ELF-1 (cell line): Measurements from ENCODE around the gene PCDHB13.
"Not testable (repeated sequence)": the region's sequence is repeated elsewhere in the genome, so short reads cannot be mapped to it uniquely, and the experiment has no call there.

Experiments used
- DNase-seq: peaks from one replicate; pipeline ENCODE4 v3.0.0-alpha.2; 2016; ENCODE audit warnings: low read depth, low spot score

The PCDHB13 gene

DNA sequence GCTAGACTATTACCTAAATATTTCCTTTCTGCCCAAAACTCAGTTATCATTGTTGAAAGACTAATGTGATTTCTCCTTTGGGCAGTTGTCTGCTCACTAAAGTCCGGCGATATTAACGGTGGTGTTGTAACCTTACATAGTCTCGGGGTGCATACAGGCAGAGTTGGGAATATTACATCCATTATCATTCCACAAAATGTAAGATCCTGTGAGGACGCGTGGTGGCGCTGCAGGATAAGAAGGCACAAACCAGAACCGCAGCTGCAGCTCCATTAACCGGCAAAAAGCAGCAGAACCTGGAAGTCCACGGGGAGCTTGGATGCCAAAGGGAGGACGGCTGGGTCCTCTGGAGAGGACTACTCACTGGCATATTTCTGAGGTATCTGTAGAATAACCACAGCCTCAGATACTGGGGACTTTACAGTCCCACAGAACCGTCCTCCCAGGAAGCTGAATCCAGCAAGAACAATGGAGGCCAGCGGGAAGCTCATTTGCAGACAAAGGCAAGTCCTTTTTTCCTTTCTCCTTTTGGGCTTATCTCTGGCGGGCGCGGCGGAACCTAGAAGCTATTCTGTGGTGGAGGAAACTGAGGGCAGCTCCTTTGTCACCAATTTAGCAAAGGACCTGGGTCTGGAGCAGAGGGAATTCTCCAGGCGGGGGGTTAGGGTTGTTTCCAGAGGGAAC is at the start of gene PCDHB13:
TSS of gene PCDHB13 (plus strand) at position 264 of the 684 bp plus-strand sequence. CDS start at position 469, 205 bp downstream.
- DNase-seq, result peak; percentile 62

DNA sequence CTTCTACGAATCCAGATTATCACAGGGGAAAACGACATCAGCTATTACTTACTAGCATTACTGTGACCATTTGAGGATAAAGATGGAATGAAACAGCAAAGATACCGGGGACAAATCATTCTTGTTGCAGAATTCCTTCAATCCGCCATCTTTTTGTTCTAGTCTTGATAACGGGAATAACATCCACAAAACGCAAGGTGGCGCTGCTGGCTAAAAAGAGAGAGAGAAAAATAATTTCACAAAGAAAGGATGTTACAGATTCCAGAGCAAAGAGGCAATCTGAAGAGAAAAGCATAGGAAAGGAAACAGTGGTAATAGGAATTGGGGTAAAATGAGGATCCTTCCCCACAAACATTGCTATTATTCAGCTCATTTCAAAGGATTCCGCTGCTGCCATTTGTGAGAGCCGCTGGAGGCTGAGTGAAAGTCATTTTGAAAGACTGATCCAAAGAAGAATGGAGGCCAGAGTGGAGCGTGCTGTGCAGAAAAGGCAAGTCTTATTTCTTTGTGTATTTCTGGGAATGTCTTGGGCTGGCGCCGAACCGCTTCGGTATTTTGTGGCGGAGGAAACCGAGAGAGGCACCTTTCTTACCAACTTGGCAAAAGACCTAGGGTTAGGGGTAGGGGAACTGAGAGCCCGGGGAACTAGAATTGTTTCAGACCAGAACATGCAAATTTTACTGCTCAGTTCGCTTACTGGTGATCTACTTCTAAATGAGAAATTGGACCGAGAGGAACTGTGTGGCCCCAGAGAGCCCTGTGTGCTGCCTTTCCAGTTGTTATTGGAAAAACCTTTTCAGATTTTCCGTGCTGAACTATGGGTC is 41.1 kb upstream of the PCDHB13 start, which contains the start of gene PCDHB7:
TSS of gene PCDHB7 (plus strand) at position 264 of the 824 bp plus-strand sequence. CDS start at position 456, 192 bp downstream.
- DNase-seq, result peak; percentile 4

DNA sequence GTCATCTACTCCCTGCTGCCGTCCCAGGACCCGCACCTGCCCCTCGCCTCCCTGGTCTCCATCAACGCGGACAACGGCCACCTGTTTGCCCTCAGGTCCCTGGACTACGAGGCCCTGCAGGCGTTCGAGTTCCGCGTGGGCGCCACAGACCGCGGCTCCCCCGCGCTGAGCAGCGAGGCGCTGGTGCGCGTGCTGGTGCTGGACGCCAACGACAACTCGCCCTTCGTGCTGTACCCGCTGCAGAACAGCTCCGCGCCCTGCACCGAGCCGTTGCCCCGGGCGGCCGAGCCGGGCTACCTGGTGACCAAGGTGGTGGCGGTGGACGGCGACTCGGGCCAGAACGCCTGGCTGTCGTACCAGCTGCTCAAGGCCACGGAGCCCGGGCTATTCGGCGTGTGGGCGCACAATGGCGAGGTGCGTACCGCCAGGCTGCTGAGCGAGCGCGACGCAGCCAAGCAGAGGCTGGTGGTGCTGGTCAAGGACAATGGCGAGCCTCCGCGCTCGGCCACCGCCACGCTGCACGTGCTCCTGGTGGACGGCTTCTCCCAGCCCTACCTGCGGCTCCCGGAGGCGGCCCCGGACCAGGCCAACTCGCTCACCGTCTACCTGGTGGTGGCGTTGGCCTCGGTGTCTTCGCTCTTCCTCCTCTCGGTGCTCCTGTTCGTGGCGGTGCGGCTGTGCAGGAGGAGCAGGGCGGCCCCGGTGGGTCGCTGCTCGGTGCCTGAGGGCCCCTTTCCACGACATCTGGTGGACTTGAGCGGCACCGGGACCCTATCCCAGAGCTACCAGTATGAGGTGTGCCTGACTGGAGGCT is 39.2 kb upstream of the PCDHB13 start:
- DNase-seq, result not testable (repeated sequence)

DNA sequence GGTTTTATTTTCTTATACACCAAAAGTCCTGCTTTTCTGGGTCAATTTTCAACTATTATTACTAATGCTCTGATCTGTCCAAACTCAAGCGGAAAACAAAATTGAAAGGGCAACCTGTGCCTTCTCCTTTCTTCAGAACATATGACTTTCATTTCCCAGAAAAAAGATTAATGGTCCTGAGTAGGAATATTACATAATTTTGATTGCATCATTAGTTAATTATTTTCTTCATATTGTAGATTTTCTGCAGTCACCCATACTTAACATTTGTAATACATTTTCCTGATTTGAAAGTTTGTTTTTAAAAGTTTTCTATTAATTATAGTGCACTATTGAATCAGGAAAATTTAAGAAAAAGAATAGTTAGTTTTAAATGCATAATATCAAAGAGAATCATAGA is 37.8 kb upstream of the PCDHB13 start:
- DNase-seq, result no peak

DNA sequence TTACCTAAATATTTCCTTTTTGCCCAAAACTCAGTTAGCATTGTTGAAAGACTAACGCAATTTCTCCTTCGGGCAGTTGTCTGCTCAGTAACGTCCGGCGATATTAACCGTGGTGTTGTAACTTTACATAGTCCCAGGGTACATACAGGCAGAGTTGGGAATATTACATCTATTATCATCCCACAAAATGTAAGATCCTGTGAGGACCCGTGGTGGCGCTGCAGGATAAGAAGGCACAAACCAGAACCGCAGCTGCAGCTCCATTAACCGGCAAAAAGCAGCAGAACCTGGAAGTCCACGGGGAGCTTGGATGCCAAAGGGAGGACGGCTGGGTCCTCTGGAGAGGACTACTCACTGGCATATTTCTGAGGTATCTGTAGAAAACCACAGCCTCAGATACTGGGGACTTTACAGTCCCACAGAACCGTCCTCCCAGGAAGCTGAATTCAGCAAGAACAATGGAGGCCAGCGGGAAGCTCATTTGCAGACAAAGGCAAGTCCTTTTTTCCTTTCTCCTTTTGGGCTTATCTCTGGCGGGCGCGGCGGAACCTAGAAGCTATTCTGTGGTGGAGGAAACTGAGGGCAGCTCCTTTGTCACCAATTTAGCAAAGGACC is 36.0 kb upstream of the PCDHB13 start, which contains the start of gene PCDHB8:
TSS of gene PCDHB8 (plus strand) at position 214 of the 615 bp plus-strand sequence. CDS start at position 459, 245 bp downstream.
- not testable (repeated sequence) for DNase-seq

DNA sequence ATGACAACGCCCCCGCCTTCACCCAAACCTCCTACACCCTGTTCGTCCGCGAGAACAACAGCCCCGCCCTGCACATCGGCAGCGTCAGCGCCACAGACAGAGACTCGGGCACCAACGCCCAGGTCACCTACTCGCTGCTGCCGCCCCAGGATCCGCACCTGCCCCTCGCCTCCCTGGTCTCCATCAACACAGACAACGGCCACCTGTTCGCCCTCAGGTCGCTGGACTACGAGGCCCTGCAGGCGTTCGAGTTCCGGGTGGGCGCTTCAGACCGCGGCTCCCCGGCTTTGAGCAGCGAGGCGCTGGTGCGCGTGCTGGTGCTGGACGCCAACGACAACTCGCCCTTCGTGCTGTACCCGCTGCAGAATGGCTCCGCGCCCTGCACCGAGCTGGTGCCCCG is 34.3 kb upstream of the PCDHB13 start:
- not testable (repeated sequence) for DNase-seq

DNA sequence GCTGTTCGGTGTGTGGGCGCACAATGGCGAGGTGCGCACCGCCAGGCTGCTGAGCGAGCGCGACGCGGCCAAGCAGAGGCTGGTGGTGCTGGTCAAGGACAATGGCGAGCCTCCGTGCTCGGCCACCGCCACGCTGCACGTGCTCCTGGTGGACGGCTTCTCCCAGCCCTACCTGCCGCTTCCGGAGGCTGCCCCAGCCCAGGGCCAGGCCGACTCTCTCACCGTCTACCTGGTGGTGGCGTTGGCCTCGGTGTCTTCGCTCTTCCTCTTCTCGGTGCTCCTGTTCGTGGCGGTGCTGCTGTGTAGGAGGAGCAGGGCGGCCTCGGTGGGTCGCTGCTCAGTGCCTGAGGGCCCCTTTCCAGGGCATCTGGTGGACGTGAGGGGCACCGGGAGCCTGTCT is 33.8 kb upstream of the PCDHB13 start:
- DNase-seq, result not testable (repeated sequence)

DNA sequence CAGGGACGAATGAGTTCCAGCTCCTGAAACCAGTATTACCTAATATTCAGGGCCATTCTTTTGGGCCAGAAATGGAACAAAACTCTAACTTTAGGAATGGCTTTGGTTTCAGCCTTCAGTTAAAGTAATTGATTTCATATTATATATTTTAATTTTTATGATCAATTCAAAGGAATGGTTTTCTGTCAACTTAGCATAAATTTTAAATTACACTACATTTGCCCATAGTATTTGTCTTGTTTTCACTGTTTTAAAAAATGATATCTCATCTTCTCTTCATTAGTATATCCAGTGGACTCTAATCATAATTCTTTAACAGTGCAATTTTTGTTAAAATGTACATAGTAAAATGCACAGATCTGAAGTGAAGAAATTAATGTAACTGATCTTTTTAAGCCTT is 33.4 kb upstream of the PCDHB13 start:
- no peak for DNase-seq

DNA sequence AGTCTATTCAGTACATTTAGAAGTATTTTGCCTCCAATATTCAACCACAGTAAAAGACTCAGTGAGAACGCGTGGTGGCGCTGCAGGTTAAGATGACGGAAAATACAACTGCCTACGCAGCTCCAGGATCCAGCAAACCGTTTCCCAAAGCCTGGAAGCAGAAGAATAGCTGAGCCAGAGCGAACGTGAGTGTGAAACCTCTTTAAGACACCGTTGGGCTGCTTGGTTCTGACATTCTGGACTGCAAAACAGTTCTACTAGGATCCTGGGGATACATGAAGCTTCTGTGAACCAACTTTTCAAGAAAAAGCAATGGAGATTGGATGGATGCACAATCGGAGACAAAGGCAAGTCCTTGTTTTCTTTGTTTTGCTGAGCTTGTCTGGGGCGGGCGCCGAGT is 31.5 kb upstream of the PCDHB13 start, which contains the start of gene PCDHB16:
TSS of gene PCDHB16 (plus strand) at position 140 of the 400 bp plus-strand sequence. CDS start at position 313, 173 bp downstream.
- DNase-seq, result peak; percentile 53

DNA sequence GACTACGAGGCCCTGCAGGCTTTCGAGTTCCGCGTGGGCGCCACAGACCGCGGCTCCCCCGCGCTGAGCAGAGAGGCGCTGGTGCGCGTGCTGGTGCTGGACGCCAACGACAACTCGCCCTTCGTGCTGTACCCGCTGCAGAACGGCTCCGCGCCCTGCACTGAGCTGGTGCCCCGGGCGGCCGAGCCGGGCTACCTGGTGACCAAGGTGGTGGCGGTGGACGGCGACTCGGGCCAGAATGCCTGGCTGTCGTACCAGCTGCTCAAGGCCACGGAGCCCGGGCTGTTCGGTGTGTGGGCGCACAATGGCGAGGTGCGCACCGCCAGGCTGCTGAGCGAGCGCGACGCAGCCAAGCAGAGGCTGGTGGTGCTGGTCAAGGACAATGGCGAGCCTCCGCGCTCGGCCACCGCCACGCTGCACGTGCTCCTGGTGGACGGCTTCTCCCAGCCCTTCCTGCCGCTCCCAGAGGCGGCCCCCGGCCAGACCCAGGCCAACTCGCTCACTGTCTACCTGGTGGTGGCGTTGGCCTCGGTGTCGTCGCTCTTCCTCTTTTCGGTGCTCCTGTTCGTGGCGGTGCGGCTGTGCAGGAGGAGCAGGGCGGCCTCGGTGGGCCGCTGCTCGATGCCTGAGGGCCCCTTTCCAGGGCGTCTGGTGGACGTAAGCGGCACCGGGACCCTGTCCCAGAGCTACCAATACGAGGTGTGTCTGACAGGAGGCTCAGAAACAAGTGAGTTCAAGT is 29.4 kb upstream of the PCDHB13 start:
- not testable (repeated sequence) for DNase-seq

DNA sequence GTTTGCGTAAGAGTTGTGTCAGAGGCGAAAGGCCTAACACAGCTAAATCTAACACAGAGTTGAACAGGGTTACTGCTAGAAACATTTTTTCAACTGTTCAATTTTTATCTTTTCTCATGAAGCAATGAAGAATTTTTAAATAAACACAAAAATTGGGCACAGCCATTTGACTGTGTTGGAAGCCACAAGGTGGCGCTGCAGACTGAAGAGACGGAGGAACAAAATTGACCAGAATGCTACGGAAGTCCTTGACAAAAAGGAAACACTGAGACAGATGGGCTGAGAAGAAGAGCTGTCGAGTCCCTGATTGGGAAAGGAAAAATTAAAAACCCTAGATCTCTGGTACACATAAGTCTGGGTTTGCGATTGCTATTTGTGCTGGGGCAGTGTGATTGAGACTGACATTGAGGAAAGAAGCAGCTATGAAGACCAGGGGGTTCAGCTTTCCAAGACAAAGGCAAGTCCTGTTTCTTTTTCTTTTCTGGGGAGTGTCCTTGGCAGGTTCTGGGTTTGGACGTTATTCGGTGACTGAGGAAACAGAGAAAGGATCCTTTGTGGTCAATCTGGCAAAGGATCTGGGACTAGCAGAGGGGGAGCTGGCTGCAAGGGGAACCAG is 26.7 kb upstream of the PCDHB13 start, which contains the start of gene PCDHB9:
TSS of gene PCDHB9 (plus strand) at position 265 of the 616 bp plus-strand sequence. CDS start at position 423, 158 bp downstream.
- peak; percentile 29 for DNase-seq

DNA sequence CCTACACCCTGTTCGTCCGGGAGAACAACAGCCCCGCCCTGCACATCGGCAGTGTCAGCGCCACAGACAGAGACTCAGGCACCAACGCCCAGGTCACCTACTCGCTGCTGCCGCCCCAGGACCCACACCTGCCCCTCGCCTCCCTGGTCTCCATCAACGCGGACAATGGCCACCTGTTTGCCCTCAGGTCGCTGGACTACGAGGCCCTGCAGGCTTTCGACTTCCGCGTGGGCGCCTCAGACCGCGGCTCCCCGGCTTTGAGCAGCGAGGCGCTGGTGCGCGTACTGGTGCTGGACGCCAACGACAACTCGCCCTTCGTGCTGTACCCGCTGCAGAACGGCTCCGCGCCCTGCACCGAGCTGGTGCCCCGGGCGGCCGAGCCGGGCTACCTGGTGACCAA is 25.0 kb upstream of the PCDHB13 start:
- DNase-seq, result not testable (repeated sequence)

DNA sequence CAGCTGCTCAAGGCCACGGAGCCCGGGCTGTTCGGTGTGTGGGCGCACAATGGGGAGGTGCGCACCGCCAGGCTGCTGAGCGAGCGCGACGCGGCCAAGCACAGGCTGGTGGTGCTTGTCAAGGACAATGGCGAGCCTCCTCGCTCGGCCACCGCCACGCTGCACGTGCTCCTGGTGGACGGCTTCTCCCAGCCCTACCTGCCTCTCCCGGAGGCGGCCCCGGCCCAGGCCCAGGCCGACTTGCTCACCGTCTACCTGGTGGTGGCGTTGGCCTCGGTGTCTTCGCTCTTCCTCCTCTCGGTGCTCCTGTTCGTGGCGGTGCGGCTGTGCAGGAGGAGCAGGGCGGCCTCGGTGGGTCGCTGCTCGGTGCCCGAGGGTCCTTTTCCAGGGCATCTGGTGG is 24.6 kb upstream of the PCDHB13 start:
- DNase-seq, result not testable (repeated sequence)

DNA sequence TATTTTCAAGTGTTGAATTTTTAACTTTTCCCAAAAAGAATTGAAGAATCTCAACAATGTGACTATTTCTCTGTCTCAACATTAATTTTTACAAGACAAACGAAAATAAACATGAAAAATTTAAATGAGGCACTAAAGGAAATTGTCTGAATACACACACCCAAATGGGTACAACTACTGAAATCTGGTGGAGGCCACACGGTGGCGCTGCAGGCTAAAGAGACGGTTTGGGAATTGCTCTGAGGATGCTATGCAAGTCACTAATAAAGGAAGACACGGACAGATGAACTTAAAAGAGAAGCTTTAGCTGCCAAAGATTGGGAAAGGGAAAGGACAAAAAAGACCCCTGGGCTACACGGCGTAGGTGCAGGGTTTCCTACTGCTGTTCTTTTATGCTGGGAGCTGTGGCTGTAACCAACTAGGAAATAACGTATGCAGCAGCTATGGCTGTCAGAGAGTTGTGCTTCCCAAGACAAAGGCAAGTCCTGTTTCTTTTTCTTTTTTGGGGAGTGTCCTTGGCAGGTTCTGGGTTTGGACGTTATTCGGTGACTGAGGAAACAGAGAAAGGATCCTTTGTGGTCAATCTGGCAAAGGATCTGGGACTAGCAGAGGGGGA is 21.5 kb upstream of the PCDHB13 start, which contains the start of gene PCDHB10:
TSS of gene PCDHB10 (plus strand) at position 244 of the 616 bp plus-strand sequence. CDS start at position 444, 200 bp downstream.
- peak; percentile 72 for DNase-seq

DNA sequence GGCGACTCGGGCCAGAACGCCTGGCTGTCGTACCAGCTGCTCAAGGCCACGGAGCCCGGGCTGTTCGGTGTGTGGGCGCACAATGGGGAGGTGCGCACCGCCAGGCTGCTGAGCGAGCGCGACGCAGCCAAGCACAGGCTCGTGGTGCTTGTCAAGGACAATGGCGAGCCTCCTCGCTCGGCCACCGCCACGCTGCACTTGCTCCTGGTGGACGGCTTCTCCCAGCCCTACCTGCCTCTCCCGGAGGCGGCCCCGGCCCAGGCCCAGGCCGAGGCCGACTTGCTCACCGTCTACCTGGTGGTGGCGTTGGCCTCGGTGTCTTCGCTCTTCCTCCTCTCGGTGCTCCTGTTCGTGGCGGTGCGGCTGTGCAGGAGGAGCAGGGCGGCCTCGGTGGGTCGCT is 19.4 kb upstream of the PCDHB13 start:
- DNase-seq, result not testable (repeated sequence)

DNA sequence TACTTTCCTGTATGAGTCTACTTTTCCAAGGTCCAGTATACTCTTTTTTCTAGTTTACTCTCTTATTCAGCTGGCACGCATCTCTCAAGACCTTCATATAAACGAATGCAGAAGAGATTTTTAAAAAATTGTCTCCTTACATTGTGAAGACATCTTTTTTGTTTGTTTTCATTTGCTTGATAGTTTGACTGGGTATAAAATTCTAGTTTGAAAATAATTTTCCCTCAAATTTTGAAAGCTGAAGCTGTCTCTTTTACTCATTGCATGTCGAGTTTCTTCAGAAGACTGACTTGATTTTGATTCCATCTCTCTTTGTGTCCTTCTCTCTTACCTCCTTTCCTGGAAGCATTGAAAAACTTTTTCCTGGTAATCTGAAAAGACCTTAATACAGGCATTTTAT is 17.4 kb upstream of the PCDHB13 start:
- no peak for DNase-seq

DNA sequence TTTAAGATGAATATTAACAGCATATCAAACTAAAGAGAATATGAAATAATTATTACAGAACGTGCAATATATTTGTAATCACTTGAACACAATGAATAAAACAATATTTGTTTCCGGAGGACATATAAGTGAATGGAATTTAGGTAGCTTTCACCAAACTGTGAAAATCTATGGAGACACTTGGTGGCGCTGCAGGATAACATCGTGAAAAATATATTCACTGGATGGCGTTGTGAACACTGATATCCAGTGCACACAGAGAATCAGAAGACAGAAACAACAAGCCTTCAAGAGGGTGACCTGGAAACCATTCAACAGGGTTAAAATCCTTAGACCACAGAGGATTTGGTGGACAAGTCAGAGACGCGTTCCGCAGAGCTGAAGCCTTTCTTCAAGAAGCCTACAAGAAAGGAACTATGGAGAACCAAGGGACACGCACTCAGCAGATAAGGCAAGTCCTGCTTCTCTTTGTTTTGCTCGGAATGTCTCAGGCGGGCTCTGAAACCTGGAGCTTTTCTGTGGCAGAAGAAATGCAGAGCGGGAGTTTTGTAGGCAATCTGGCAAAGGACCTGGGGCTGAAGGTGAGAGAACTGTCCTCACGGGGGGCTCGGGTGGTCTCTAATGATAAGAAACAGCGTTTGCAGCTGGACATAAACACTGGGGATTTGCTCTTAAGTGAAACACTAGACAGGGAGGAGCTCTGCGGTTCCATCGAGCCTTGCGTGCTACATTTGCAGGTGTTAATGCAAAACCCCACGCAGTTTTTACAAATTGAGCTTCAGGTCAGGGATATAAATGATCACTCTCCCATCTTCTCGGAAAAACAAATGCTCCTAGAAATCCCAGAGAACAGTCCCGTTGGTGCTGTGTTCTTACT is 14.1 kb upstream of the PCDHB13 start, which contains the start of gene PCDHB11:
TSS of gene PCDHB11 (plus strand) at position 269 of the 877 bp plus-strand sequence. CDS start at position 417, 148 bp downstream.
- no peak for DNase-seq

DNA sequence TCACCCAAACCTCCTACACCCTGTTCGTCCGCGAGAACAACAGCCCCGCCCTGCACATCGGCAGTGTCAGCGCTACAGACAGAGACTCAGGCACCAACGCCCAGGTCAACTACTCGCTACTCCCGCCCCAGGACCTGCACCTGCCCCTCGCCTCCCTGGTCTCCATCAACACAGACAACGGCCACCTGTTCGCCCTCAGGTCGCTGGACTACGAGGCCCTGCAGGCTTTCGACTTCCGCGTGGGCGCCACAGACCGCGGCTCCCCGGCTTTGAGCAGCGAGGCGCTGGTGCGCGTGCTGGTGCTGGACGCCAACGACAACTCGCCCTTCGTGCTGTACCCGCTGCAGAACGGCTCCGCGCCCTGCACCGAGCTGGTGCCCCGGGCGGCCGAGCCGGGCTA is 12.6 kb upstream of the PCDHB13 start:
- not testable (repeated sequence) for DNase-seq
